ENCODE data around the gene BOD1L2.

DNA sequence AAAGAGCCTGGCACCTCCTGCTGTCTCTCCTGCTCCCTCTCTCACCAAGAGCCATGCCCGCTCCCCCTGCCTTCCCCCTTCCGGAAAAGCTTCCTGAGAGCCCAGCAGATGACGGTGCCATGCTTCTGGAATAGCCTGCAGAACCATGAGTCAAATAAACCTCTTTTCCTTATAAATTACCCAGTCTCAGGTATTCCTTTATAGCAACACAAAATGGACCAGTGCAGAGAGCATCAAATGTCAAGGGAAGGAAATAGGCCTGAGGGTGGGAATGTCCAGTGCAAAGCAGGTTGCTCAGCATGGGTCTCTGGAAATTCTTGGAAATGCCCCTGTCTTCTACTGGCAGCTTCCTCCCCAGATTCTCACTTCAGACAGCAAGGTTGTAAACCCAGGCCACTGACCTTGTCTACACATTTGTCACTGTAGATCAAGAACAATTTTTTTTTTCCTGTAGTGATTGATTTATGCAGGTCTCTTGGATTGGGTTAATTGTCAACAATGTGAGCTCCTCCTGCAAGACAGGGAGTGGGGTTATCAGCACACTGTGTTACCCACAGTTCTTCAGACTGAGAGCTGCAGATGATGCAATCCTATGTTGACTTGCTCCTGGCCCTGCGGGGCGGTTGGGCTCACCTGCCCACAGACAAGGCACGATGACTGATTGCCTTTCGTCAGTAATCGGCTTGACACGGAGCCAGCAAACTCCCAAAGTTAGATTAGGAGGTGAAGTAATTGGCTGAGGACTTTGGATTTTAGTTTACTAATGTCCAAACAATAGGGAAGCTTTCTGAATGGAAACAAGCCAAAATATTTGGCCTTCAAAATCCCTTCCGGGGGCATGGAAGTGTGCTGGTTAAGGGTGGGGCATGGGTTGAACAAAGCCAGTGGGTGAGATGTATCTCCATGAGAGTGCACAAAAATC is 5.4 kb upstream of the BOD1L2 start:
- TF ChIP-seq CTCF (optimal IDR thresholded peaks at IDR 0.05 in 1 of 3, IDR thresholded peaks at IDR 0.05 in 1 of 3, conservative IDR thresholded peaks at IDR 0.05 in 1 of 3; ENCODE audit: extremely low read depth in 1 of 3, insufficient read depth in 2 of 3, low read length in 3 of 3): no peak
- TF ChIP-seq EZH2 (IDR thresholded peaks at IDR 0.05; ENCODE audit: low read length): no peak
